HL-60 (cell line): ENCODE measurements around the gene SRGAP3.

Source experiments
- DNase-seq, 2 experiments: peaks; one replicate each; pipeline ENCODE4 v3.0.0-alpha.2; 2010 to 2020; ENCODE audit warnings: low read depth in 1 of 2, low spot score in 1 of 2
- H3K27ac ChIP-seq: fragments of 250-450 bp; sonication (Bioruptor Pico); replicated peaks from 2 replicates; pipeline ENCODE4 v1.5.1; 2020; ENCODE audit warnings: mild to moderate bottlenecking, moderate library complexity
- H3K27me3 ChIP-seq: fragments of 250-450 bp; sonication (Bioruptor Pico); 2 replicates; pipeline ENCODE4 v1.5.1; 2021; ENCODE audit warnings: mild to moderate bottlenecking, moderate library complexity; ENCODE audit not compliant: insufficient read depth, poor library complexity, severe bottlenecking
- H3K4me3 ChIP-seq: replicated peaks from 2 replicates; pipeline ENCODE4 v1.5.1; 2011; ENCODE audit warnings: mild to moderate bottlenecking, control low read depth, low read length; ENCODE audit not compliant: insufficient read depth
- GABPA ChIP-seq: IDR thresholded peaks from 2 replicates; pipeline ENCODE4 v1.6.1; 2012; ENCODE audit warnings: low read depth
- POLR2AphosphoS5 ChIP-seq: IDR thresholded peaks from 2 replicates; pipeline ENCODE4 v1.6.1; 2012; ENCODE audit warnings: low read depth
- SPI1 ChIP-seq: IDR thresholded peaks from 2 replicates; pipeline ENCODE4 v1.6.1; 2012; ENCODE audit warnings: low read depth, mild to moderate bottlenecking, borderline replicate concordance
- TF ChIP-seq, protein P1 (sequence below): IDR thresholded peaks from 2 replicates; pipeline ENCODE4 v1.6.1; 2012; ENCODE audit warnings: low read depth; ENCODE audit not compliant: insufficient replicate concordance
- TF ChIP-seq, protein P2 (sequence below): IDR thresholded peaks from one replicate; pipeline ENCODE4 v1.5.1; 2011; ENCODE audit warnings: low read length, control low read depth, inconsistent platforms; ENCODE audit not compliant: insufficient read depth

The SRGAP3 gene

GRCh38 chr3:9169956-9170850 lies 79.2 kb downstream of the SRGAP3 start:
- Histone ChIP-seq H3K27me3 (no peaks in the 10 kb centered on the region), H3K4me3 (no peak overlapping the region), H3K27ac (no peak overlapping the region)
- TF ChIP-seq, protein P1, sequence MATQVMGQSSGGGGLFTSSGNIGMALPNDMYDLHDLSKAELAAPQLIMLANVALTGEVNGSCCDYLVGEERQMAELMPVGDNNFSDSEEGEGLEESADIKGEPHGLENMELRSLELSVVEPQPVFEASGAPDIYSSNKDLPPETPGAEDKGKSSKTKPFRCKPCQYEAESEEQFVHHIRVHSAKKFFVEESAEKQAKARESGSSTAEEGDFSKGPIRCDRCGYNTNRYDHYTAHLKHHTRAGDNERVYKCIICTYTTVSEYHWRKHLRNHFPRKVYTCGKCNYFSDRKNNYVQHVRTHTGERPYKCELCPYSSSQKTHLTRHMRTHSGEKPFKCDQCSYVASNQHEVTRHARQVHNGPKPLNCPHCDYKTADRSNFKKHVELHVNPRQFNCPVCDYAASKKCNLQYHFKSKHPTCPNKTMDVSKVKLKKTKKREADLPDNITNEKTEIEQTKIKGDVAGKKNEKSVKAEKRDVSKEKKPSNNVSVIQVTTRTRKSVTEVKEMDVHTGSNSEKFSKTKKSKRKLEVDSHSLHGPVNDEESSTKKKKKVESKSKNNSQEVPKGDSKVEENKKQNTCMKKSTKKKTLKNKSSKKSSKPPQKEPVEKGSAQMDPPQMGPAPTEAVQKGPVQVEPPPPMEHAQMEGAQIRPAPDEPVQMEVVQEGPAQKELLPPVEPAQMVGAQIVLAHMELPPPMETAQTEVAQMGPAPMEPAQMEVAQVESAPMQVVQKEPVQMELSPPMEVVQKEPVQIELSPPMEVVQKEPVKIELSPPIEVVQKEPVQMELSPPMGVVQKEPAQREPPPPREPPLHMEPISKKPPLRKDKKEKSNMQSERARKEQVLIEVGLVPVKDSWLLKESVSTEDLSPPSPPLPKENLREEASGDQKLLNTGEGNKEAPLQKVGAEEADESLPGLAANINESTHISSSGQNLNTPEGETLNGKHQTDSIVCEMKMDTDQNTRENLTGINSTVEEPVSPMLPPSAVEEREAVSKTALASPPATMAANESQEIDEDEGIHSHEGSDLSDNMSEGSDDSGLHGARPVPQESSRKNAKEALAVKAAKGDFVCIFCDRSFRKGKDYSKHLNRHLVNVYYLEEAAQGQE = no peak
- TF ChIP-seq, protein P2, sequence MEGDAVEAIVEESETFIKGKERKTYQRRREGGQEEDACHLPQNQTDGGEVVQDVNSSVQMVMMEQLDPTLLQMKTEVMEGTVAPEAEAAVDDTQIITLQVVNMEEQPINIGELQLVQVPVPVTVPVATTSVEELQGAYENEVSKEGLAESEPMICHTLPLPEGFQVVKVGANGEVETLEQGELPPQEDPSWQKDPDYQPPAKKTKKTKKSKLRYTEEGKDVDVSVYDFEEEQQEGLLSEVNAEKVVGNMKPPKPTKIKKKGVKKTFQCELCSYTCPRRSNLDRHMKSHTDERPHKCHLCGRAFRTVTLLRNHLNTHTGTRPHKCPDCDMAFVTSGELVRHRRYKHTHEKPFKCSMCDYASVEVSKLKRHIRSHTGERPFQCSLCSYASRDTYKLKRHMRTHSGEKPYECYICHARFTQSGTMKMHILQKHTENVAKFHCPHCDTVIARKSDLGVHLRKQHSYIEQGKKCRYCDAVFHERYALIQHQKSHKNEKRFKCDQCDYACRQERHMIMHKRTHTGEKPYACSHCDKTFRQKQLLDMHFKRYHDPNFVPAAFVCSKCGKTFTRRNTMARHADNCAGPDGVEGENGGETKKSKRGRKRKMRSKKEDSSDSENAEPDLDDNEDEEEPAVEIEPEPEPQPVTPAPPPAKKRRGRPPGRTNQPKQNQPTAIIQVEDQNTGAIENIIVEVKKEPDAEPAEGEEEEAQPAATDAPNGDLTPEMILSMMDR = no peak
- no peak for TF ChIP-seq POLR2AphosphoS5
- TF ChIP-seq GABPA = no peak
- no peak for TF ChIP-seq SPI1
- DNase-seq = no peak

DNA sequence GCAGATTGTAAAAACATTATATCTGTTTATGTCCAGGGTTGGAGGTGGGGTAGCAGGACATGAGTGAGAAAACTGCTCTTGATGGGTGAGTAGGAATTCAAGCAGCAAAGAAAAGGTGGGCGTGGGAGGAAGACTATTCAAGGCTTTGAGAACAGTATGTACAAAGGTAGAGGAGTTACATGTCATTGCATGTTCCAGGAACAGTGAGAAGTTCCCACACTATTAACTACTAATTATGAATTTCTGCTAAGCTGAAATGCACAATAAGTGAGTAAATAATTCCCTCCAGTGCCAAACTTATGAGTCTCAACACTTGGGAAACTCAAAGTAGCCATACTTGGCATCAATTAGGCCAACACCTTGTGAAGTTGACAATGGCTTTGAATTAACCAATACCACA lies 80.1 kb downstream of the SRGAP3 start:
- TF ChIP-seq, protein P1 = no peak
- TF ChIP-seq SPI1 (no peak), GABPA (no peak), POLR2AphosphoS5 (no peak)
- TF ChIP-seq, protein P2 = no peak
- Histone ChIP-seq H3K27ac (no peak overlapping the region), H3K27me3 (no peaks in the 10 kb centered on the region), H3K4me3 (no peak overlapping the region)
- no peak for DNase-seq

- no peak overlapping the region for H3K27ac ChIP-seq
- TF ChIP-seq POLR2AphosphoS5 (no peak), GABPA (no peak), SPI1 (no peak)
- TF ChIP-seq, protein P1 = no peak
- TF ChIP-seq, protein P2 = no peak
- no peak for DNase-seq
- no peak overlapping the region for H3K4me3 ChIP-seq
- no peaks in the 10 kb centered on the region for H3K27me3 ChIP-seq
Observed at GRCh38 chr3:9168241-9168741, 81.2 kb downstream of the SRGAP3 start.
